Measurements from ENCODE around the gene ZC2HC1C. TPM values are rescaled to one million over a fixed set of nuclear protein-coding genes. Genes with fewer than 3 reads are reported as not detected.

The ZC2HC1C gene
- total RNA-seq, 2 donors from 2014 or later: 4.8 to 10.5 TPM

DNA sequence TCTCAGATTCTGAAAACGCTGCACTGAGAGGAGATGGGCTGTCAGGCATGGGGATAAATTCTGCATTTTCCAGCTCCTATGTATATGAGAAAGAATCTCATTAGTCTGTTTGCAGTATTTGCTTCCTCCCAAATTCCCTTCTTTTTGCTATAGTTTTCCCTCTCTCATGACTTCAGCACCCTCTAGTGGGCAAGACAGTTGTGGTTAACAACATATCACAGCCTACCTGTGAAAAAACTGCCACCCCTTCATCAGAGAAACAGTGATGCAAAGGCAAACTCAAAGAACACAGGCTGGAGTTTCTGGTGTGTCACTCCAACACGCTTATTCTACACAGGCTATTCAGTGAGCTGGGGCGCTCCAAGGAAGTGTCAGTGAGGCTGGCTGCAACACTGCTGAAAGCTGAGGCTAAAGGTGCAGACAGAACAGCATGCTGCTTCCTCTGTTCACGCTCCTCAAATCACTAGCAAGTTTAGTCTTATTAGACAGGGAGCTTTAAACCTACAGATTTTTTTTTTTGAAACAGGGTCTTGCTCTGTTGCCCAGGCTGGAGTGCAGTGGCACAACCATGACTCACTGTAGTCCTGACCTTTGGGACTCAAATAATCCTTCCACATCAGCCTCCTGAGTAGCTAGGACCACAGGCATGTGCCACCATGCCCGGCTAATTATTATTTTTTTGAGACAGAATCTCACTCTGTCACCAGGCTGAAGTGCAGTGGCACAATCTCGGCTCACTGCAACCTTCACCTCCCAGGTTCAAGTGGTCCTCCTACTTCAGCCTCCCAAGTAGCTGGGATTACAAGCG, 19.3 kb downstream of the ZC2HC1C start:
- H3K4me1 ChIP-seq: no peaks in the 10 kb centered on the region
- H3K9me3 ChIP-seq: no peaks in the 10 kb centered on the region
- no peak overlapping the region for H3K4me3 ChIP-seq
- TF ChIP-seq, protein P1, sequence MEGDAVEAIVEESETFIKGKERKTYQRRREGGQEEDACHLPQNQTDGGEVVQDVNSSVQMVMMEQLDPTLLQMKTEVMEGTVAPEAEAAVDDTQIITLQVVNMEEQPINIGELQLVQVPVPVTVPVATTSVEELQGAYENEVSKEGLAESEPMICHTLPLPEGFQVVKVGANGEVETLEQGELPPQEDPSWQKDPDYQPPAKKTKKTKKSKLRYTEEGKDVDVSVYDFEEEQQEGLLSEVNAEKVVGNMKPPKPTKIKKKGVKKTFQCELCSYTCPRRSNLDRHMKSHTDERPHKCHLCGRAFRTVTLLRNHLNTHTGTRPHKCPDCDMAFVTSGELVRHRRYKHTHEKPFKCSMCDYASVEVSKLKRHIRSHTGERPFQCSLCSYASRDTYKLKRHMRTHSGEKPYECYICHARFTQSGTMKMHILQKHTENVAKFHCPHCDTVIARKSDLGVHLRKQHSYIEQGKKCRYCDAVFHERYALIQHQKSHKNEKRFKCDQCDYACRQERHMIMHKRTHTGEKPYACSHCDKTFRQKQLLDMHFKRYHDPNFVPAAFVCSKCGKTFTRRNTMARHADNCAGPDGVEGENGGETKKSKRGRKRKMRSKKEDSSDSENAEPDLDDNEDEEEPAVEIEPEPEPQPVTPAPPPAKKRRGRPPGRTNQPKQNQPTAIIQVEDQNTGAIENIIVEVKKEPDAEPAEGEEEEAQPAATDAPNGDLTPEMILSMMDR (IDR thresholded peaks at IDR 0.05): peak; percentile 42 to 81
- peaks cover 85% of the 10 kb centered on the region for H3K36me3 ChIP-seq
- DNase-seq (ENCODE audit: low spot score): no peak
- no peaks in the 10 kb centered on the region for H3K27me3 ChIP-seq
- H3K27ac ChIP-seq: no peak overlapping the region

GRCh38 chr14:75090353-75090752, 20.9 kb downstream of the ZC2HC1C start:
- Histone ChIP-seq H3K4me3 (no peak overlapping the region), H3K27me3 (no peaks in the 10 kb centered on the region), H3K4me1 (no peaks in the 10 kb centered on the region), H3K9me3 (no peaks in the 10 kb centered on the region), H3K36me3 (peaks cover 83% of the 10 kb centered on the region), H3K27ac (no peak overlapping the region)
- DNase-seq (ENCODE audit: low spot score): no peak
- TF ChIP-seq, protein P1 (IDR thresholded peaks at IDR 0.05): no peak

- peaks cover 83% of the 10 kb centered on the region for H3K36me3 ChIP-seq
Measured at GRCh38 chr14:75091251-75091650, 21.8 kb downstream of the ZC2HC1C start.

DNA sequence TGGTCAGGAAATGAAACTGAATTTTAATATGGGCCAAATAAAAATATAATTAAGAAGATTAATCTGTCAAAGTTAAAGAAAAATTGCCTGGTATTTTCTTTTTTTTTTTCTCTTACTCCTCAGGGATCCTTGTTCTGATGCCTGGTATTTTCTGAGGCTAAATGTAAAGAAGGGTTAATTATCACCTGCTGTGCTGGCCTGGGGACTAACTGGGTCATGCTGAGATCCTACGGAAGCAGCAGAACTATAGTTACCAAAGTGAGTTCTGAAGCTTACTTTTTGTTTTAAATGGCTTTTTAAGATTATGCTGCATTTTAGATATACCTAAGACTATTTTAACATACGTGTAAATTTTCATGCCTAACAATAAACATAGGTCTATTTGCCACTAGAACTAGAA, 23.3 kb downstream of the ZC2HC1C start:
- Histone ChIP-seq H3K4me3 (no peak overlapping the region), H3K4me1 (no peaks in the 10 kb centered on the region), H3K27me3 (no peaks in the 10 kb centered on the region), H3K9me3 (no peaks in the 10 kb centered on the region), H3K27ac (no peak overlapping the region), H3K36me3 (peaks cover 83% of the 10 kb centered on the region)
- TF ChIP-seq, protein P1 (IDR thresholded peaks at IDR 0.05): no peak
- no peak for DNase-seq (ENCODE audit: low spot score)

More at GRCh38 chr14:75091251-75091650, 21.8 kb downstream of the ZC2HC1C start:
- no peak overlapping the region for H3K27ac ChIP-seq
- DNase-seq (ENCODE audit: low spot score): no peak
- no peaks in the 10 kb centered on the region for H3K27me3 ChIP-seq
- H3K9me3 ChIP-seq: no peaks in the 10 kb centered on the region
- H3K4me1 ChIP-seq: no peaks in the 10 kb centered on the region
- TF ChIP-seq, protein P1 (IDR thresholded peaks at IDR 0.05): no peak
- no peak overlapping the region for H3K4me3 ChIP-seq

DNA sequence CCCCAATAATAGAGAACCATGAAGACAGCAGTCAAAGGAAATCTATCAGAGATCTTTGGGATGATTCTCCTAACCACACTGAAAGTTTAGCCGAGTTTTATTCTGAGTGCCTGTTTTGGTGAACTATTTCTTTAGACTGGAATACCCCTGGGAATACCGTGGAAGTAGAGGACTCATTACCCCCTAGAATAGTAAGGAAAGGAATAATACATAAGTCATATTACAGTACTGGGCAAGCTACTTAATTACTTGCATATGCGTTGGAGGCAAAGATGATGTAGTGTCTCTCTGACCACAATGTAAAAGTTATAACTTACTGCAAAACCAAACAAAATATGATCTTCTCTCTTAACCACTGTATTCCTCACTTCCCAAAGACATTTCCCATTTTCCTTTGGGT, 25.5 kb downstream of the ZC2HC1C start:
- Histone ChIP-seq H3K36me3 (peaks cover 93% of the 10 kb centered on the region), H3K4me1 (no peaks in the 10 kb centered on the region), H3K27me3 (no peaks in the 10 kb centered on the region), H3K4me3 (no peak overlapping the region), H3K27ac (no peak overlapping the region), H3K9me3 (no peaks in the 10 kb centered on the region)
- TF ChIP-seq, protein P1 (IDR thresholded peaks at IDR 0.05): no peak
- no peak for DNase-seq (ENCODE audit: low spot score)

Data from right atrium auricular region (tissue), 2 donors.